Measurements from ENCODE around the gene PRDX2.

The PRDX2 gene

GRCh38 chr19:12802267-12803106 is 887 bp upstream of the PRDX2 start:
- no peak for TF ChIP-seq PATZ1 (CRISPR knock-in tag; IDR thresholded peaks at IDR 0.05; ENCODE audit: borderline replicate concordance)
- TF ChIP-seq TSHZ2 (CRISPR knock-in tag; IDR thresholded peaks at IDR 0.05), result no peak
- TF ChIP-seq CREB5 (CRISPR knock-in tag; IDR thresholded peaks at IDR 0.05; ENCODE audit: low read depth), result no peak
- TF ChIP-seq CSDC2 (CRISPR knock-in tag; IDR thresholded peaks at IDR 0.05), result no peak
- TF ChIP-seq OSR1 (CRISPR knock-in tag; IDR thresholded peaks at IDR 0.05), result no peak
- TF ChIP-seq GLIS3 (CRISPR knock-in tag; IDR thresholded peaks at IDR 0.05), result no peak
- no peak for TF ChIP-seq ESRRG (CRISPR knock-in tag; IDR thresholded peaks at IDR 0.05)
- TF ChIP-seq POU6F1 (CRISPR knock-in tag; IDR thresholded peaks at IDR 0.05; ENCODE audit: borderline replicate concordance, low read depth), result no peak
- TF ChIP-seq RARB (CRISPR knock-in tag; IDR thresholded peaks at IDR 0.05), result no peak
- TF ChIP-seq ARNTL (CRISPR knock-in tag; IDR thresholded peaks at IDR 0.05; ENCODE audit: borderline replicate concordance, low read depth), result no peak
- TF ChIP-seq ZFP3 (CRISPR knock-in tag; IDR thresholded peaks at IDR 0.05), result no peak
- no peak for TF ChIP-seq TOX (CRISPR knock-in tag; IDR thresholded peaks at IDR 0.05; ENCODE audit: borderline replicate concordance)
- TF ChIP-seq ZFP30 (CRISPR knock-in tag; IDR thresholded peaks at IDR 0.05), result no peak
- no peak for TF ChIP-seq ISL1 (CRISPR knock-in tag; IDR thresholded peaks at IDR 0.05)
- no peak for TF ChIP-seq CSRNP3 (CRISPR knock-in tag; IDR thresholded peaks at IDR 0.05)
- no peak for TF ChIP-seq ZNF70 (CRISPR knock-in tag; IDR thresholded peaks at IDR 0.05)
- TF ChIP-seq ZC3H10 (CRISPR knock-in tag; IDR thresholded peaks at IDR 0.05), result no peak
- no peak for TF ChIP-seq ZNF8 (CRISPR knock-in tag; IDR thresholded peaks at IDR 0.05)

GRCh38 chr19:12800923-12801465 is 606 bp downstream of the PRDX2 start:
- TF ChIP-seq OSR1 (CRISPR knock-in tag; IDR thresholded peaks at IDR 0.05) (no peak), GLIS3 (CRISPR knock-in tag; IDR thresholded peaks at IDR 0.05) (no peak), ZFP30 (CRISPR knock-in tag; IDR thresholded peaks at IDR 0.05) (no peak), ZNF565 (CRISPR knock-in tag; conservative IDR thresholded peaks at IDR 0.05; ENCODE audit: low read depth) (no peak)
- ATAC-seq, result peak; percentile 23

More at GRCh38 chr19:12802267-12803106, 887 bp upstream of the PRDX2 start:
- peak; percentile 25 for ATAC-seq

GRCh38 chr19:12800466-12800770 is 1.2 kb downstream of the PRDX2 start:
- TF ChIP-seq CREB5 (CRISPR knock-in tag; IDR thresholded peaks at IDR 0.05; ENCODE audit: low read depth) (no peak), GLIS3 (CRISPR knock-in tag; IDR thresholded peaks at IDR 0.05) (no peak), ZNF565 (CRISPR knock-in tag; conservative IDR thresholded peaks at IDR 0.05; ENCODE audit: low read depth) (no peak), TOX (CRISPR knock-in tag; IDR thresholded peaks at IDR 0.05; ENCODE audit: borderline replicate concordance) (no peak), POU6F1 (CRISPR knock-in tag; IDR thresholded peaks at IDR 0.05; ENCODE audit: borderline replicate concordance, low read depth) (no peak), OSR1 (CRISPR knock-in tag; IDR thresholded peaks at IDR 0.05) (no peak), ZFP3 (CRISPR knock-in tag; IDR thresholded peaks at IDR 0.05) (no peak), PPARA (CRISPR knock-in tag; IDR thresholded peaks at IDR 0.05; ENCODE audit: borderline replicate concordance) (no peak), TCF4 (CRISPR knock-in tag; IDR thresholded peaks at IDR 0.05; ENCODE audit: borderline replicate concordance) (no peak)
- no peak for ATAC-seq

Data from SK-N-SH treated with all-trans-retinoic acid at 6 μM for 48 hours (cell line).